HG02588 (cell line): ENCODE results near the gene ZNF787.

Experiments
- ATAC-seq: cut with Tn5 transposase; IDR thresholded peaks from one replicate; pipeline ENCODE4 v1.9.1; 2021; ENCODE audit warnings: mild to moderate bottlenecking, moderate library complexity; ENCODE audit not compliant: unreplicated experiment

The ZNF787 gene

DNA sequence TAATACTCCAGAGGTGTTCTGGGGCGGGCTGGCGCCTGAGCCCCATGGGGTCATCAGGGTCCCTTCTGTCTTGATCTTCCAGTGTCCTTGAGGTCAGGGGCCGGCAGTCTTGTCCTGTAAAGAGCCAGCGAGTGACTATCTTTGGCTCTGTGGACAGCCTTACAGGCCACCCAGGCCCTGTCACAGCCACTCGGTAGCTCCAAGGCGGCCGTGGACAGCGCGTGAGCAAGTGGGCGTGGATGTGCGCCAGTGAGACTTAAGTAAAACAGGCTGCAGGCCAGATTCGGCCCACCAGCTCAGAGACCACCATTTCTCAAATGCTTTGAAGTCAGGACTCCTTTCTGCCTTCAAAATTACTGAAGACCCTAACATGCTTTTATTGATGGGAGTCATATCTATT, 23.7 kb upstream of the ZNF787 start:
- no peak for ATAC-seq

GRCh38 chr19:56144376-56144775, 23.3 kb upstream of the ZNF787 start:
- ATAC-seq, result no peak

DNA sequence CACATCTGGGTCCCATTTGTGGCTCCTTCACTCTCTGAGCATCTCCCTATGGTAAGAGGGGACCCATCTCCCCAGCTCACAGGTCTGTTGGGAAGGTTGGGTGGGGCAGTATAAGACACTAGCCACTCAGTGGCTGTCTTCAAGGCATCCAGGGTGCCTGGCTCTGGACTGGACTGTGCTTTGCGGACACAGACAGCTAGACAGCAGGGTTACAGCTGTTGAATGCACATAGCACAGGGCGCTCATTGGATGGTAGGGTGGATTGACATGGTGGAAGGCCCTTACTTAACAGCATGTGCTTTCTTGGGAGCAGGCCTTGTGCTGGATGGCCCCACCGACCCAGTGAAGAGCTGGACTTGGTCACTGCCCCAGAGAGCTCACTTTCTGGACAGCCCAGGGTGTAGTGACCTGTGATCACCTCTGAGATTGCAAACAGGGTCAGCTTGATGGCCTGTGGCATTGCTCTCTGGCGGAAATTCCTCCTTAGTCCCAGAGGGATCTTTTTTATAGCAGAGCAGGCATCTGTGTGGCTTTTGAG, 21.9 kb upstream of the ZNF787 start:
- no peak for ATAC-seq

- ATAC-seq, result no peak
Measured at GRCh38 chr19:56142087-56142787, 21.1 kb upstream of the ZNF787 start.

DNA sequence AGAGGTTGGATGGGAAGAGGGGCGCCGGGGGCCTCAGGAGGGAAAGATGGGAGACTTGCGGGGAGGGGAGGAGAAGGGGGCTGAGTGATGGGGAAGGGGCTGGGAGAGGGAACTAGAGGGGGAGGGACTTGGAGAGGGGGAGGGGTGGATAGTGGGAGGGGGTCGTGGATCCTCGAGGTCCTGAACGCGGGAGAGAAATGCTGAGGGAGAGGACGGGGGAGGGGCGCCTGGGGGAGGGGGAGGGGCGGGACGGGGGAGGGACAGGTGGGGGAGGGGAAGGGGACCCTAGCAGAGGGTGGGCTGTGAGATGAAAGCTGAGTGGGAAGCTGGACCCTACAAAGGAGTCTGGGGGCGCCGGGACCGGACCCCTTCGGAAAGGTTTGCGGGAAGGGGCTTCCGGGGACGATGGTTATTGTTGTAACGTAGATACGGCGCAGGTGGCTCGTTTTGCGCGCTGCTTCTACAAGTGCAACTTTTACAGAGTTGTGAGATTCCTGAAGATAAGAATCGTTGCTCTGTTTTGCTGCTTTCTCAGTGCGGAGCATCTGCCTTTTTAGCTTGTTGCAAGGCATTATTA, 20.4 kb upstream of the ZNF787 start:
- no peak for ATAC-seq

GRCh38 chr19:56140583-56141416, 19.7 kb upstream of the ZNF787 start, which contains the start of gene ZNF444:
Gene ZNF444 (plus strand): TSS chr19:56141287. CDS start chr19:56146912, 5,625 bp downstream.
- ATAC-seq, result peak; percentile 88

GRCh38 chr19:56139847-56140582, 18.9 kb upstream of the ZNF787 start:
- ATAC-seq, result no peak

GRCh38 chr19:56138069-56138468, 17.0 kb upstream of the ZNF787 start:
- no peak for ATAC-seq

GRCh38 chr19:56137405-56137804, 16.3 kb upstream of the ZNF787 start:
- no peak for ATAC-seq

DNA sequence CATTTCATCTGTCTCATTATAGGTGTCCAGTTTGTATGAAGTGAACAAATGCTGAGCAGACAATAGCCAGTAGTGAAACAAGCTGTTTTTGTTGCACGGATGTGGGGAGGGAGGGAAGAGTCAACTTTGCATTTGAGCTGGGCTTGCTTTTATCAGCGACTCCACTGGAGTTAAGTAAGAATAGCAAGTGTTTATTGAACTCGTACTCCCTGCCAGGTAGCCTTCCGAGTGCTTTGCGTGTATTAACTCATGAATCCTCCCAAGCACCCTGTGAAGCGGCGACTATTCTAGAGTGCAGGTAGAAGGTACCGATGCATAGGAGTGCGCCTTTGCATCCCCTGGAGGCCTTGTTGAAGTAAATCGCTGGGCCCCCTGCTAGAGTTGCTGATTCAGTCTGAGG, 15.3 kb upstream of the ZNF787 start:
- ATAC-seq, result no peak

DNA sequence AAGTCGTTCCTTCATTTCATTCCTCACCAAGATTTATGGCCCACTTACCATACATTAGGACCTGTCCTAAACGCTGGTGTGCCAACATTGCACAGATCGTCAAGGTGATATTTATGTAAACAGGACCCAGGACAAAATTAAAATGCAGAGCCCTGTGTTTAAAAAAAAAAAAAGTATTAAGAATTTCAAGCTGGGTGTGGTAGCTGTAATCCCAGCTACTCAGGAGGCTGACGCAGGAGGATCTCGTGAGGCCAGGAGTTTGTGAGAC, 13.5 kb upstream of the ZNF787 start:
- ATAC-seq, result peak; percentile 21

DNA sequence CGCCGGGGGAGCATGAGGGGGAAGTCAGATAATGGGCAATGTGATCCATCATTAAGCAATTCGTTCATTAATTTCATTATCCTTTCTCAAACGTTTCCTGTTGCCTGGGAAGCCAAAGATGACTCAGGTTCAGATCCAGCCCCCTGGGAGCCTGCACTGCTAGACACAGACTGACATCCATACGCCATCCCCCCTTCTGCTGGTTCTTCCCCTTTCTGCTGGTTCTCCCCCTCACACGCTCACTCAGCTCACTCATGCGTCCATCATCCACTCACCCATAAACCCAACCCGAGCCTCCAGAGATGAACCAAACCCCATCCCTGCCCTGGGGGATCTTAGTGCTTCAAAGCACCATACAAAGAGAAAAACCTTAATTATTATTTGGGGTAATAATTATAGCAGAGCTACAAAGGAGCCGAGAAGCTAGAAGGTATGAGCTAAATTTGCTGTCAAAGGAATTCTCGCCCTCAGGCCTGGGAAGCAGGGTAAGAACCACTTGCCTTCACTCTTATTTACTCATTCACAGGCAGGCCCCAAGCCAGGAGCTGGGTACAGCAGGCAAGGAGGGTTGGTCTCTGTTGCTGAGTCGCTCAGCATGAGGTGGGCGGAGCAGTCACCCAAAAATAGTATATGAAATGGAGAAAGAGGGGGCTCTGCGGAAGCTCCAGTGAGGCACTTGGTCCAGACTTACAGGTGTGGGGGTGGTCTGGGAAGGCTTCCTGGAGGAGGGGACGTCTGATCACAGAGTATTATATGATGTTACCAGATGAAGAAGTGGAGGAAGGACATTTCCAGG, 13.0 kb upstream of the ZNF787 start:
- ATAC-seq, result peak; percentile 63

- no peak for ATAC-seq
Measured at GRCh38 chr19:56132316-56132822, 11.3 kb upstream of the ZNF787 start.

DNA sequence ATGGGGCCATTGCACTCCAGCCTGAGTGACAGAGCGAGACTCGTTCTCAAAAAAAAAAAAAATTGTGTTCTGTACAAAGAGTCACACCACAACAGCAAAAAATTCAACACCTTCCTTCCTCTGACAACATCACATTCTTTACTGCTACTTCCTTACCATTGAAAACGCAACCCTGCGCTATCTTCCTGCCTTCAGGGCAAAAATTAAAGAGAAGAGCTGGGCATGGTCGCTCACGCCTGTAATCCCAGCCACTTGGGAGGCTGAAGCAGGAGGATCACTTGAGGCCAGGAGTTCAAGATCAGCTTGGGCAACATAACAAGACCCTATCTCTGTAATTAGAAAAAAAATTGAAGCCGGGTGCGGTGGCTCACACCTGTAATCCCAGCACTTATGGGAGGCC, 10.6 kb upstream of the ZNF787 start:
- no peak for ATAC-seq

- no peak for ATAC-seq
Measured at GRCh38 chr19:56130006-56130405, 8.9 kb upstream of the ZNF787 start.

DNA sequence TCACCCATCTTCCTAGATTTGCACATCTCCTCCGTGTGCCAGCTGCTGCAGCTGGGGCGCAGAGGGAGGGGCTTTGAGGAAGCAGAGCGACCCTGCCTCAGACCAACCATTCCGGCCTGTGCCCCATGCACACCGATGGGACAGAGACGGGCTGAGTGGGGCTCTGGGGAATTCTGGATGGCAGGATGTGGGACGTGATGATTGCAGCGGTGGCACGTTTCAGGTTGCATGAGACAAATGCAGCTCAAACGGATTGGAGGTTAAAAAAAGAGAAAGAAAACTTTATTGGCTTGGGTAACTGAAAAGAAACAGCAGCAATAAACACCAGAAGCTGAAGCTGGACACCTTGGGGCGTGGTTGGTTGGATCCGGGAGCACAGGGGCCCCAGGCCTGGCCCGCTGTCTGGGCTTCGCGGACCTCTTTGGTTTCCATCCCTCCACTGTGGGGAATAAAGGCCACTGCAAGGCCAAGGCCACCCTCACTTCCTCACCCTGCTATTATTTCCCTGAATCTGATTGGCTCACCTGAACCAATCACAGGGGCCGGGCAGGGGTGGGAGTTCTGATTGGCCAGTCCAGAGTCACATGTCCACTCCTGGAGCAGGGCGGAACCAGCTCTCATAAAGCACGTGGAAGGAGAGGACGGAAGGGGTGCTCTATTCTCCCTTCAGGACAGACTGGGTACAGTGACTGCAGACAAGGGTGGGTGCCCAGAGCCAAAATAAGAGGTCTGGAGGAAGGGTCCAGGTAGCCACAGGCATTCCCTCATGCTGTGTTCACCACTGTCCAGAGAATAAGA, 6.1 kb upstream of the ZNF787 start:
- no peak for ATAC-seq

GRCh38 chr19:56125806-56126590, 4.9 kb upstream of the ZNF787 start:
- no peak for ATAC-seq

GRCh38 chr19:56124578-56124977, 3.5 kb upstream of the ZNF787 start:
- no peak for ATAC-seq
